Stimulated activated CD8-positive, alpha-beta memory T cell treated with anti-CD3 and anti-CD28 coated beads, Interleukin-15, amount 100 ng/mL, for 1 hour (primary cell): ENCODE results near the gene PEAR1.
A peak's percentile ranks its signal among the peaks of the same experiment; 100 is the strongest.
"Not testable (repeated sequence)": the region's sequence is repeated elsewhere in the genome, so short reads cannot be mapped to it uniquely, and the experiment has no call there.

ENCODE experiments used
- DNase-seq: peaks from one replicate; pipeline ENCODE4 v3.0.0-alpha.2; 2020; ENCODE audit warnings: low read depth

PEAR1 gene

DNA sequence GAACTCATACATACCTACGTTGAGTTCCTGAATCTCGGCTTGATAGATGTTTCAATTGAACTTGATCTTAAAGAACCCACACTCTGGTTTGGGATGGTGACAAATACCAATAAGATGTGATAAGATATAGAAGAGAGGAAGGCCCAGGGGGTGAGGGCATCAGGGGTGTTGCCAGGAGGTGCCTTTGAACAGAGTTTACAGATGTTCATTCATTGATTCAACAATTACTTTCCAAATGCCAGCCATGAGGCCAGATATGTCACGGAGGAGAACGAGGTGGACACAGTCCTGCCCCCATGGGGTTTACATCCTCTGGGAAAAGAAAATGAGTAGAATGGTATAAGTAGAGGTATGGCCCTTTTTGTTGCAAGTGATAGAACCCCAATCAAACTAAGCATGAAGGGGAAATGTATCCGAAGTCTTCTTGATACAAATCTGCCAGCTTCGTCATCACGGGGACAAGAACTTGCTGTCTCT, 27.6 kb downstream of the PEAR1 start:
- DNase-seq: no peak

- DNase-seq: no peak
Observed at GRCh38 chr1:156922986-156923669, 29.6 kb downstream of the PEAR1 start.

- DNase-seq: no peak
Observed at GRCh38 chr1:156923670-156924477, 30.4 kb downstream of the PEAR1 start.

DNA sequence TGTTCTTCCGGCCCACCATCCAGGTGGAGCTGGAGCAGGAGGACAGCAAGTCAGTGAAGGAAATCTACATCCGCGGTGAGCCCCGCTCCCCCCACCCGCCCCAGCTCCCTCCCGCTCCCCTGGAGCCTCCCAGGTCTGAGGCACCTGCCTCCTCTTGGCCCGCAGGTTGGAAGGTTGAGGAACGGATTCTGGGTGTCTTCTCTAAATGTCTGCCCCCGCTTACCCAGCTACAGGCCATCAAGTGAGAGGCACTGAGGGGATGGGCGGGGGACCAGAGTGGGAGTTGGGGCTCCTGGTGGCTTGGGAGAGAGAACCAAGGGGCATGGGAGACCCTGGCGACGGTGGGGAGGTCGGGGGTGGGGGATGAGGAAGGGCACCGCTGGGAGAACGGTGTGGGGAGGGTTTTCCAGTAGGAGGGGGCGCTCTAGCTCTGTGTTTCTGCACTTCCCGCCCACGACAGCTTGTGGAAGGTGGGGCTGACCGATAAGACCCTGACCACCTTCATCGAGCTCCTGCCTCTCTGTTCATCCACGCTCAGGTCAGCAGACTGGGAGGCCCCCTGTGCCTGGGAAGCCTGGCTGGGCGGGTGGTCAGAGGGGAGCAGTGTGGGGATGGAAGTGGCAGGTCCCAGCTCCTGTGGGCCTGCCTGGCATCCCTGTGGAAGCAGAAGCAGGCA, 31.1 kb downstream of the PEAR1 start:
- no peak for DNase-seq

GRCh38 chr1:156925154-156926010, 31.9 kb downstream of the PEAR1 start:
- no peak for DNase-seq

- DNase-seq: no peak
Observed at GRCh38 chr1:156926175-156926574, 32.7 kb downstream of the PEAR1 start.

- not testable (repeated sequence) for DNase-seq
Observed at GRCh38 chr1:156926695-156927094, 33.2 kb downstream of the PEAR1 start.

DNA sequence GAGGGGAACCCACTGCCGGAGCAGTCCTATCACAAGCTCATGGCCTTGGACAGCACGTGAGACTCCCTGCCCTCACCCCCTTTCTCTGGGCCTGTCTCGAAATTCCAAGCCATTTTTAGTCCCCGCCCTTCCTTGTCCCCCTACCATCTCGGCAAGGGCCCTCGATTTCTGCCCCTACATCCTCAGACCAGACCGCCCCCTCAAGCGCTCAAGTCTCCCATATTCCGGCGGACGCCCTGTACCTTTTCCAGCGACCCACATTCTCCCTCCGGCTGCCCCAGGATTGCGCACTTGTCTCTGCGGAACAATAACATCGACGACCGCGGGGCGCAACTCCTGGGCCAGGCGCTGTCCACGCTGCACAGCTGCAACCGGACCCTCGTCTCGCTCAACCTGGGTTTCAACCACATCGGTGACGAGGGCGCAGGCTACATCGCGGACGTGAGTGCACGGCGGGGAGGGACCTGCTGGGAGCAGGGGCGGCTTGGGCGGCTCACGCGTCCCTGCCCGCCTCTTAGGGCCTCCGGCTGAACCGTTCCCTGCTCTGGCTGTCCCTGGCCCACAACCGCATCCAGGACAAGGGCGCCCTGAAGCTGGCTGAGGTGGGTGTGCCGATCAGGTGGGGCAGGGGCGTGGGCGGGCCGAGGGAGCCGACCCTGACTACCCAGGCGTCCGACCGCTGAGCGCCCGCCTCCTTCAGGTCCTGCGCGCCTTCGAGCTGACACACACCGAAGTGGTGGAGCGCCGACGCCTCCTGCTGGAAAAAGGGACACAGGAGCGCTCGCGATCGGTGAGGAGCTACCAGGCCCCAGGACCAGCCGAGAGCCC, 33.9 kb downstream of the PEAR1 start:
- DNase-seq: peak; percentile 24

GRCh38 chr1:156928043-156928602, 34.6 kb downstream of the PEAR1 start:
- DNase-seq: no peak

DNA sequence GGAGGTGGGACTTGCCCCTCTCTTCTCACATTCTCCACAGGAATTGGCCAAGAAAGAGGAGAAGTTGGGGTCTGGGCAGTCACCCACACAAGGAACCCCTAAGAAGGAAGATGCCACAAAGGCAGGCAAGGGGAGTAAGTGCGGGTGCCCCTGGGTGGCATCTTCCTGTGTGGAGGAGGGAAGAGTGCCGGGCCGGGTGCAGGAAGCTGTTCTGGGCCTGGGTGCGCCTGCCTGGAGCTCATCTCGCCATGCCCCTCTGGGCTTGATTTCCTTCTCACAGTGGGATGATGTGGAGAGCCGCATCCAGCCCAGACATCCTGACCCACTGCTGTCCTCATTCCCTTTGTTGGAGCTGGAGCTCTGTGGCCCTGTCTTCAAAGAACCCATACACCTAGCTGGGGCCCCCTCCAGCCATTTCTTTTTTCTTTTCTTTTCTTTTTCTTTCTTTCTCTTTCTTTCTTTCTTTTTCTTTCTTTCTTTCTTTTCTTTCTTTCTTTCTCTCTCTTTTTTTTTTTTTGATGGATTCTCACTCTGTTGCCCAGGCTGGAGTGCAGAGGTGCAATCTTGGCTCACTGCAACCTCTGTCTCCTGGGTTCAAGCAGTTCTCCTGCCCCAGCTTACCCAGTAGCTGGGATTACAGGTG, 36.2 kb downstream of the PEAR1 start:
- no peak for DNase-seq

DNA sequence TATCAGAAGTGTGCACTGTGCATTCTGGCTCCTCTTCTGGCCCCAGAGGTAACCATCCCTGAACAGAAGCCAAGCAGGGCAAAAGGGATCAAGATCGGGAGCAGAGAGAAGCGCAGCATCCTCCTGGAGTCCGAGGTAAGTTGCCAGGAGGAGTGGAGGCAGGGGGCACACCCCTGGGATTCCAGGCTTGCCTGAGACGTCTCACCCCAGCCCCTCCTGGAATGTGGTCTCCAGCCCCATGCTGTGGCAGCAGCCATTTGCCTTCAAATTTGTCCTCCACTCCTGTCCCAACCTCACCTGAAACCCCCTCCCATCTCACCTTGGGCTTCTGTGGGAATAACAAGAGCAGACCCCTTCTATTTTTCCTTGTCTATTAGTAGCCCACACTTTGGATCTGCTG, 37.0 kb downstream of the PEAR1 start:
- DNase-seq: no peak

DNA sequence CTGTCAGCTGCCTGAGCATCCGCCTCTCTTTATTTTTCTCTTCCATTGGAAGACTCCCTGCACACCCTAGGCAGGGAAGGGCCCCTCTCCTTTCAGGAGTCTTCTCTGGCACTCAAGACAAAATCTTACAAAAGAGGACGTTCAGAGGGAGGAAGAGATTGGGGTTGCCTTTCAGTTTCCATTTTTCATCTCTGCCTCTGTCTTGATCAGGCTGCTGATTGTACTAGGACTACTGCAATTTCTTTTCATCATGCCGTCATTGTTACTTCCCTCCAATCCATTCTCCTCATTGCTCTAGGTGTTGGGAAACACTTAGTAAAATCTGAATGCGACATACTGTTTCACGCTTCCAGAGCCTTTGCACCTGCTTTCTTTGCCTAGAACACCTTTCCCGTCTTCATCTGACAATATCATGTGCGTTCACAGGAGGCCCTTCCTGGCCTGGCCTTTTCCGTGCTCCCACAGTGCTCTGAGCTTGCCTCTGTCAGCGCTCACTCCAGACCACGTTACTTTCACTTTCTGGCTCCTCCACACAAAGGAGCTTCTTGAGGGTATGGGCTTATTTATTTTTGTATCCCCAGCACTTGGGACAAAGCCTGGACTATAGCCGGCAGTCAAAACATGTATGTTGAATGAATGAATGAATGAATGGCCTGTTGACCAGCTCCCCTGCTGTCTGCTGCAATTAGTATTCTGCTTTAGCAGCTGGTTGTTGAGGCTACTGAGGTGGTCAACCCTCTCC, 37.9 kb downstream of the PEAR1 start:
- no peak for DNase-seq

GRCh38 chr1:156931974-156932710, 38.6 kb downstream of the PEAR1 start:
- DNase-seq: no peak

- DNase-seq: no peak
Observed at GRCh38 chr1:156933136-156933535, 39.6 kb downstream of the PEAR1 start.

DNA sequence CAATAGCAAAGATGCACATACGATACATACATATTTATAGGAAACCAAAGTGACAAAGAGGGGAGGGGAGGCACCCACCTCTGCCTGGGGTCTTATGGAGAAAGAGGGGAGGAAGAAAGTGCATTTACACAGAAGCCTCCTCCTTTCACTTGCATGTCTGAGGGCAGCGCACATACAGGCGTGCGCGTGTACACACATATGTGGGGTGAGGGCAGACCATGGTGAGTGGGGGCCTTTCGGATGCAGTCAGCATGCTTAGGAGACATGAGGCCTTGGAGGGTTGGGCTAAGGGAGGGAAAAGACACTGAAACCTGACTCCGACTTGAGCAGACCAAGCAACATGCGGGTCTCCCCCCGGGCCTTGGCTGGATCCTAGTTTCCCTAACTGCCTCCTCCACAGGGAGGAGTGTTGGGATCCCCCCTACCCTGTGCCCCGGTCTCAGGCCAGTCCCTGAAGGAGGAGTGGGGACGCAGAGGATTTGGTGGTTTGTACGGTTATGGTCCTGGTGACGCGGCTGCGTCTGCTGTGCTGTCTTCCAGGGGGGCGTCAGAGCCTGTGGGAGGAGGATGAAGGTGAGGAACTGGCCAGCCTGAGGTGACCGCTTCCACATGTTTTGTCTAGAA, 42.1 kb downstream of the PEAR1 start:
- no peak for DNase-seq

GRCh38 chr1:156936191-156936590, 42.7 kb downstream of the PEAR1 start:
- DNase-seq: no peak

DNA sequence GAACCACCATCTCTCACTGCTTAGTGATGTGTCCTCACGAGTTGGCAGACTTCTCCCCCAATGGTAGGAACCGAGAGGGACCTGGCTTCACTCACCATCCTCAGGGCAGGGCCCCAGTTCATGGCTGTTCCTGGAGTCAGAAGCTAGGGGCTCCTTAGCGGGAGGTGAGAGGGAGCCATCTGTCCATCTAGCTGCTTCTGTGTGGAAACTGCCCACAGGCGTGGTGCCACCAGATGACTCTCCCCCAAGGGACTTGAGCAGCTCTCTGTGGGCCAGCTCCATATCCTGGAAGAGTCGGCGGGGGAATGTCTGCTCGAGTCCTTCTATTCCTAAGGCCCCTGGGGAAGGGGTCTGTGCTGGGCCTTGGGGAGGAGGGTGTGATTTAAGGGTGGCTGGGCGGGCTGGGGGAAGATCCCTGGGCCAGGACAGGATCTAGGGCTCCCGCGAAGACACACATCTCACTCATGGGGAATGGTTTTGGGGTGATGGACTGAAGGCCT, 43.3 kb downstream of the PEAR1 start:
- DNase-seq: no peak

DNA sequence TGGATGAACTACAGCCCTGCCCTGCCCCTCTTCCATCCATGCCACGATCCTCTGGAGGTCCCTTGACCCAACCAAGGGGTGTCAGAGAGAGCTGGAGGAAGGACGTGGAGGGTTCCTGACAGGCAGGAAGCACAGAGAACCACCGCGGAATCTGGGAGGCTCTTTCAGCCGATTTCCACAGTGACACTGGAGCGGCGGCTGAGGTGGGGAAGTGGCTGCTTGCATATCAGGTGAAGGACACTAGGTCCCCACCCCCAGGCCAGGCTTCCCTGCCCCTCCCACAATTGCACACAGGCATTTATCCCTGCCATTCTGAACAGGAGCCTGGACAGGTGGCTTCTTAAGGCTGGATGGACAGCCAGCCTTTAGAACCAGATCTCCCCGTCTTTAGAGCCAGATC, 44.4 kb downstream of the PEAR1 start:
- no peak for DNase-seq
